K562 (cell line): Measurements from ENCODE around the gene NUDT4B.
"Not testable (repeated sequence)": the region's sequence is repeated elsewhere in the genome, so short reads cannot be mapped to it uniquely, and the experiment has no call there.

ENCODE experiments used
- CBX5 ChIP-seq: IDR thresholded peaks from 2 replicates; pipeline ENCODE4 v1.6.1; 2014; ENCODE audit warnings: low read depth, borderline replicate concordance
- CTCF ChIP-seq, 3 experiments: IDR thresholded peaks in 2 of 3; conservative IDR thresholded peaks in 1 of 3; 2 replicates each; pipeline ENCODE4 v1.5.1; 2011 to 2012; ENCODE audit warnings: low read length in 3 of 3, mild to moderate bottlenecking in 3 of 3, control low read depth in 2 of 3, improper control_type of control experiment in 1 of 3, inconsistent platforms in 1 of 3, low read depth in 1 of 3, mixed read lengths in 1 of 3, moderate library complexity in 1 of 3; ENCODE audit not compliant: insufficient read depth in 2 of 3
- ILF3 ChIP-seq: fragments of 450-650 bp; IDR thresholded peaks from 2 replicates; pipeline ENCODE4 v1.6.1; 2018; ENCODE audit warnings: antibody characterized with exemption, mild to moderate bottlenecking, moderate library complexity, borderline replicate concordance
- POLR2A ChIP-seq: fragments of 450-650 bp; conservative IDR thresholded peaks from 2 replicates; pipeline ENCODE4 v1.6.1; 2016
- SMARCA5 ChIP-seq: fragments of 450-650 bp; IDR thresholded peaks from 2 replicates; pipeline ENCODE4 v1.6.1; 2016
- SRSF1 ChIP-seq: fragments of 200-400 bp; formaldehyde crosslinking; IDR thresholded peaks from 2 replicates; pipeline ENCODE4 v1.6.1; 2017; ENCODE audit warnings: mild to moderate bottlenecking, low read depth, low read length, moderate library complexity
- ZKSCAN1 ChIP-seq: fragments of 150-350 bp; IDR thresholded peaks from 2 replicates; pipeline ENCODE4 v1.6.1; 2016; ENCODE audit warnings: low read depth, low read length
- ZNF232 ChIP-seq: sonication (generic); formaldehyde crosslinking; IDR thresholded peaks from 2 replicates; pipeline ENCODE4 v1.8.0; 2022; ENCODE audit warnings: mild to moderate bottlenecking, missing genetic modification reagents
- TF ChIP-seq, protein P1 (sequence below), 2 experiments: fragments of 450-650 bp; formaldehyde crosslinking in 1 of 2; IDR thresholded peaks; 2 replicates each; pipeline versions ENCODE4 v1.4.0 to v1.6.1; 2014 to 2020; ENCODE audit warnings: mild to moderate bottlenecking in 2 of 2, borderline replicate concordance in 1 of 2, low read depth in 1 of 2
- TF ChIP-seq, protein P2 (sequence below): sonication (generic); formaldehyde crosslinking; IDR thresholded peaks from 2 replicates; pipeline ENCODE4 v1.4.0; 2020; ENCODE audit warnings: mild to moderate bottlenecking, missing genetic modification reagents
- TF ChIP-seq, protein P3 (sequence below): fragments of 150-350 bp; IDR thresholded peaks from 2 replicates; pipeline ENCODE4 v1.6.1; 2014; ENCODE audit warnings: low read depth, mild to moderate bottlenecking, low read length, borderline replicate concordance

DNA sequence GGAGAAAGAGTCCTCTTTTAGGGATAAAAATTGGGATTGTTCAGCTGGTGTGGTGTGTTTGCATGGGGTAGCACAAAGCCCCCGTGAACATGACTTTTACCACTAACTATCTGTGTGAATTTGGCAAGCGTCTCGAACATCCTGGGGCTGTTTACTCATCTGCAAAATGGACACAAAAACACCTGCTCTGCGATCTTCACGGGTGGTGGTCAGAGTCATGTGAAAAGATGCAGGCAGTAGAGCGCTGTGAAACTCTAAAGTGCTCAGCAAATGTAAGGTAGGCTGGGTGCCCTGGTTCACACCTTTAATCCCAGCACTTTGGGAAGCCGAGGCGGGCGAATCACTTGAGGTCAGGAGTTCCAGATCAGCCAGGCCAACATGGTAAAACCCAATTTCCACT is 27.7 kb upstream of the NUDT4B start:
- not testable (repeated sequence) for TF ChIP-seq SMARCA5; POLR2A; ZNF232 (CRISPR knock-in tag); SRSF1; CBX5; ILF3; CTCF (IDR thresholded peaks at IDR 0.05 in 2 of 3, conservative IDR thresholded peaks at IDR 0.05 in 1 of 3; ENCODE audit: insufficient read depth in 2 of 3, low read depth in 1 of 3, low read length in 3 of 3); ZKSCAN1
- TF ChIP-seq, protein P1, sequence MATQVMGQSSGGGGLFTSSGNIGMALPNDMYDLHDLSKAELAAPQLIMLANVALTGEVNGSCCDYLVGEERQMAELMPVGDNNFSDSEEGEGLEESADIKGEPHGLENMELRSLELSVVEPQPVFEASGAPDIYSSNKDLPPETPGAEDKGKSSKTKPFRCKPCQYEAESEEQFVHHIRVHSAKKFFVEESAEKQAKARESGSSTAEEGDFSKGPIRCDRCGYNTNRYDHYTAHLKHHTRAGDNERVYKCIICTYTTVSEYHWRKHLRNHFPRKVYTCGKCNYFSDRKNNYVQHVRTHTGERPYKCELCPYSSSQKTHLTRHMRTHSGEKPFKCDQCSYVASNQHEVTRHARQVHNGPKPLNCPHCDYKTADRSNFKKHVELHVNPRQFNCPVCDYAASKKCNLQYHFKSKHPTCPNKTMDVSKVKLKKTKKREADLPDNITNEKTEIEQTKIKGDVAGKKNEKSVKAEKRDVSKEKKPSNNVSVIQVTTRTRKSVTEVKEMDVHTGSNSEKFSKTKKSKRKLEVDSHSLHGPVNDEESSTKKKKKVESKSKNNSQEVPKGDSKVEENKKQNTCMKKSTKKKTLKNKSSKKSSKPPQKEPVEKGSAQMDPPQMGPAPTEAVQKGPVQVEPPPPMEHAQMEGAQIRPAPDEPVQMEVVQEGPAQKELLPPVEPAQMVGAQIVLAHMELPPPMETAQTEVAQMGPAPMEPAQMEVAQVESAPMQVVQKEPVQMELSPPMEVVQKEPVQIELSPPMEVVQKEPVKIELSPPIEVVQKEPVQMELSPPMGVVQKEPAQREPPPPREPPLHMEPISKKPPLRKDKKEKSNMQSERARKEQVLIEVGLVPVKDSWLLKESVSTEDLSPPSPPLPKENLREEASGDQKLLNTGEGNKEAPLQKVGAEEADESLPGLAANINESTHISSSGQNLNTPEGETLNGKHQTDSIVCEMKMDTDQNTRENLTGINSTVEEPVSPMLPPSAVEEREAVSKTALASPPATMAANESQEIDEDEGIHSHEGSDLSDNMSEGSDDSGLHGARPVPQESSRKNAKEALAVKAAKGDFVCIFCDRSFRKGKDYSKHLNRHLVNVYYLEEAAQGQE (IDR thresholded peaks at IDR 0.05; ENCODE audit: borderline replicate concordance) = not testable (repeated sequence)
- TF ChIP-seq, protein P1 (CRISPR knock-in tag; IDR thresholded peaks at IDR 0.05; ENCODE audit: low read depth) = not testable (repeated sequence)
- TF ChIP-seq, protein P2, sequence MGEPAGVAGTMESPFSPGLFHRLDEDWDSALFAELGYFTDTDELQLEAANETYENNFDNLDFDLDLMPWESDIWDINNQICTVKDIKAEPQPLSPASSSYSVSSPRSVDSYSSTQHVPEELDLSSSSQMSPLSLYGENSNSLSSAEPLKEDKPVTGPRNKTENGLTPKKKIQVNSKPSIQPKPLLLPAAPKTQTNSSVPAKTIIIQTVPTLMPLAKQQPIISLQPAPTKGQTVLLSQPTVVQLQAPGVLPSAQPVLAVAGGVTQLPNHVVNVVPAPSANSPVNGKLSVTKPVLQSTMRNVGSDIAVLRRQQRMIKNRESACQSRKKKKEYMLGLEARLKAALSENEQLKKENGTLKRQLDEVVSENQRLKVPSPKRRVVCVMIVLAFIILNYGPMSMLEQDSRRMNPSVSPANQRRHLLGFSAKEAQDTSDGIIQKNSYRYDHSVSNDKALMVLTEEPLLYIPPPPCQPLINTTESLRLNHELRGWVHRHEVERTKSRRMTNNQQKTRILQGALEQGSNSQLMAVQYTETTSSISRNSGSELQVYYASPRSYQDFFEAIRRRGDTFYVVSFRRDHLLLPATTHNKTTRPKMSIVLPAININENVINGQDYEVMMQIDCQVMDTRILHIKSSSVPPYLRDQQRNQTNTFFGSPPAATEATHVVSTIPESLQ = not testable (repeated sequence)
- TF ChIP-seq, protein P3, sequence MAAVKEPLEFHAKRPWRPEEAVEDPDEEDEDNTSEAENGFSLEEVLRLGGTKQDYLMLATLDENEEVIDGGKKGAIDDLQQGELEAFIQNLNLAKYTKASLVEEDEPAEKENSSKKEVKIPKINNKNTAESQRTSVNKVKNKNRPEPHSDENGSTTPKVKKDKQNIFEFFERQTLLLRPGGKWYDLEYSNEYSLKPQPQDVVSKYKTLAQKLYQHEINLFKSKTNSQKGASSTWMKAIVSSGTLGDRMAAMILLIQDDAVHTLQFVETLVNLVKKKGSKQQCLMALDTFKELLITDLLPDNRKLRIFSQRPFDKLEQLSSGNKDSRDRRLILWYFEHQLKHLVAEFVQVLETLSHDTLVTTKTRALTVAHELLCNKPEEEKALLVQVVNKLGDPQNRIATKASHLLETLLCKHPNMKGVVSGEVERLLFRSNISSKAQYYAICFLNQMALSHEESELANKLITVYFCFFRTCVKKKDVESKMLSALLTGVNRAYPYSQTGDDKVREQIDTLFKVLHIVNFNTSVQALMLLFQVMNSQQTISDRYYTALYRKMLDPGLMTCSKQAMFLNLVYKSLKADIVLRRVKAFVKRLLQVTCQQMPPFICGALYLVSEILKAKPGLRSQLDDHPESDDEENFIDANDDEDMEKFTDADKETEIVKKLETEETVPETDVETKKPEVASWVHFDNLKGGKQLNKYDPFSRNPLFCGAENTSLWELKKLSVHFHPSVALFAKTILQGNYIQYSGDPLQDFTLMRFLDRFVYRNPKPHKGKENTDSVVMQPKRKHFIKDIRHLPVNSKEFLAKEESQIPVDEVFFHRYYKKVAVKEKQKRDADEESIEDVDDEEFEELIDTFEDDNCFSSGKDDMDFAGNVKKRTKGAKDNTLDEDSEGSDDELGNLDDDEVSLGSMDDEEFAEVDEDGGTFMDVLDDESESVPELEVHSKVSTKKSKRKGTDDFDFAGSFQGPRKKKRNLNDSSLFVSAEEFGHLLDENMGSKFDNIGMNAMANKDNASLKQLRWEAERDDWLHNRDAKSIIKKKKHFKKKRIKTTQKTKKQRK = not testable (repeated sequence)
